ENCODE data around the gene TENT5C. TPM values are rescaled to one million over a fixed set of nuclear protein-coding genes. Genes with fewer than 3 reads are reported as not detected.

The TENT5C gene
- total and polyA plus RNA-seq, 9 of the 15 experiments (the other 6 are each of a cell fraction or from before 2014, with no cell fraction given): 1.8 to 7.7 (median 4.0) TPM

DNA sequence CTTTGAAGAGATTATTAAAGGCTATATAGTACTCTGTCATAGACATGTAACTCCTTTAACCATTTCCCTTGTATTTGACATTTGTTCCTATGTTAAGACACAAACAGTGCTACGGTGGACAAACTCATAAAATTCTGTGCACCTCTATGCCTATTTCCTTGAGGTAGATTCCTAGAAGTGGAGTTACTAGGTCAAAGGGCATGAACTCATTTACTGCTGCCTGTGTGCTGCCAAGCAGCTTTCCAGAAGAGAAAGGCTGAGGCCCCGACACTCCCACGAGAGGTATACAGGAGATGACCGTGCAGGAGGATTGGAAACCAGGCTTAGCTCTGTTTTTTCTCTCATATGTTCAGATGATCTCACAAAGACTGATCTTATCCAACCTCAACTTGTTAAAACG is 34.4 kb upstream of the TENT5C start:
- Histone ChIP-seq H3K36me3 (ENCODE audit: control insufficient read depth, insufficient read depth, low read length) (no peaks in the 10 kb centered on the region), H3K4me1 (replicated peaks in 1 of 2; ENCODE audit: control insufficient read depth in 2 of 2, insufficient read depth in 2 of 2, low read length in 2 of 2) (peaks cover 5 to 8% of the 10 kb centered on the region in 2 experiments; a peak in 3 of 5 replicates), H2AFZ (ENCODE audit: low read depth, low read length) (peak overlapping the region; percentile 43; the same call in 1 of the 2 replicates), H3K79me2 (ENCODE audit: control insufficient read depth, insufficient read depth, low read length) (no peaks in the 10 kb centered on the region), H4K20me1 (replicated peaks; ENCODE audit: control insufficient read depth, insufficient read depth, low read length) (no peaks in the 10 kb centered on the region), H3K27me3 (ENCODE audit: control insufficient read depth in 2 of 2, insufficient read depth in 2 of 2, low read length in 2 of 2) (no peaks in the 10 kb centered on the region), H3K9ac (ENCODE audit: insufficient read depth in 1 of 2, low read depth in 2 of 2, low read length in 2 of 2) (no peak overlapping the region), H3K9me1 (ENCODE audit: control insufficient read depth, insufficient read depth, low read length) (no peaks in the 10 kb centered on the region), H3K27ac (ENCODE audit: extremely low read depth, low read depth, low read length) (no peak overlapping the region), H3K9me3 (replicated peaks; ENCODE audit: control insufficient read depth, insufficient read depth, low read depth, low read length) (no peaks in the 10 kb centered on the region), H3K4me2 (ENCODE audit: insufficient read depth, low read length) (no peak overlapping the region), H3K4me3 (no peak overlapping the region)
- ATAC-seq (peak; percentile 8; the same call in 2 of the 3 replicates), FAIRE-seq (peak; percentile 19), DNase-seq (ENCODE audit: extremely low read depth in 1 of 4, low spot score in 3 of 4) (no peak)
- in situ Hi-C loops (cut with MboI) (no loop called here), intact Hi-C loops (cut with micrococcal nuclease) (no loop called here)
- ChIA-PET CTCF (ENCODE audit: low intra/inter-chr PET ratio) (interaction anchor here (0.5 kb wide), 1 partner anchor 324 kb away, joined by 3 read pairs; no protein-coding TSS in a partner anchor), POLR2A (interaction anchor here (1.4 kb wide), 1 partner anchor 31 kb away, joined by 4 read pairs; no protein-coding TSS in a partner anchor)
- BruUV-seq (replicated peaks): no TSS peak
- WGBS (ENCODE audit: insufficient coverage, low coverage, missing lambda C conversion rate): 21% methylated on average over 5 of the region's 5 CpGs
- TF ChIP-seq ZNF740 (CRISPR knock-in tag; IDR thresholded peaks at IDR 0.05) (no peak), ZNF740 (tag; IDR thresholded peaks at IDR 0.05) (no peak), MCM5 (IDR thresholded peaks at IDR 0.05; ENCODE audit: low read depth) (no peak), MTF1 (CRISPR knock-in tag; IDR thresholded peaks at IDR 0.05; ENCODE audit: borderline replicate concordance) (no peak), CC2D1A (IDR thresholded peaks at IDR 0.05) (no peak), ZNF589 (CRISPR knock-in tag; IDR thresholded peaks at IDR 0.05; ENCODE audit: low read depth) (no peak), MXD1 (CRISPR knock-in tag; IDR thresholded peaks at IDR 0.05; ENCODE audit: borderline replicate concordance, poor library complexity, severe bottlenecking) (no peak), ZNF280A (IDR thresholded peaks at IDR 0.05; ENCODE audit: low read depth, partially characterized antibody) (no peak), ILK (tag; IDR thresholded peaks at IDR 0.05; ENCODE audit: borderline replicate concordance, low read depth) (no peak), ZBTB2 (IDR thresholded peaks at IDR 0.05) (no peak), MECOM (CRISPR knock-in tag; IDR thresholded peaks at IDR 0.05) (no peak), CREM (IDR thresholded peaks at IDR 0.05; ENCODE audit: low read depth) (no peak), HNRNPUL1 (IDR thresholded peaks at IDR 0.05; ENCODE audit: low read length) (no peak), NR2C1 (IDR thresholded peaks at IDR 0.05) (0 out of 2 replicates have a peak, but pooled peaks have one; percentile 20), NR2C1 (tag; IDR thresholded peaks at IDR 0.05) (peak; percentile 54), POLR3A (IDR thresholded peaks at IDR 0.05; ENCODE audit: borderline replicate concordance, extremely low read depth, insufficient read depth, insufficient read length) (no peak), SLC30A9 (CRISPR knock-in tag; IDR thresholded peaks at IDR 0.05) (no peak), NR1H2 (CRISPR knock-in tag; IDR thresholded peaks at IDR 0.05) (no peak)
- TF ChIP-seq, protein P1, sequence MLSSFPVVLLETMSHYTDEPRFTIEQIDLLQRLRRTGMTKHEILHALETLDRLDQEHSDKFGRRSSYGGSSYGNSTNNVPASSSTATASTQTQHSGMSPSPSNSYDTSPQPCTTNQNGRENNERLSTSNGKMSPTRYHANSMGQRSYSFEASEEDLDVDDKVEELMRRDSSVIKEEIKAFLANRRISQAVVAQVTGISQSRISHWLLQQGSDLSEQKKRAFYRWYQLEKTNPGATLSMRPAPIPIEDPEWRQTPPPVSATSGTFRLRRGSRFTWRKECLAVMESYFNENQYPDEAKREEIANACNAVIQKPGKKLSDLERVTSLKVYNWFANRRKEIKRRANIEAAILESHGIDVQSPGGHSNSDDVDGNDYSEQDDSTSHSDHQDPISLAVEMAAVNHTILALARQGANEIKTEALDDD (IDR thresholded peaks at IDR 0.05): peak; percentile 14; the same call in 1 of the 2 replicates

All from K562 (cell line).